Fibroblast of lung (primary cell): ENCODE results near the gene HDAC4. TPM values are rescaled to one million over a fixed set of nuclear protein-coding genes. Genes with fewer than 3 reads are reported as not detected.

ENCODE experiments used
- DNase-seq, 2 donors: peaks; one replicate each; pipeline versions ENCODE4 v3.0.0 to v3.0.0-alpha.2; 2010; ENCODE audit warnings: low read depth in 2 of 2
- H2AFZ ChIP-seq: 2 replicates; pipeline ENCODE4 v1.5.1; 2012; ENCODE audit warnings: low read length, control low read depth, inconsistent platforms
- H3K27ac ChIP-seq: 2 replicates; pipeline ENCODE4 v1.5.1; 2011; ENCODE audit warnings: low read length, control low read depth; ENCODE audit not compliant: insufficient read depth
- H3K27me3 ChIP-seq: 2 replicates; pipeline ENCODE4 v1.5.1; 2011; ENCODE audit warnings: mild to moderate bottlenecking, low read length; ENCODE audit not compliant: control insufficient read depth, insufficient read depth
- H3K36me3 ChIP-seq: 2 replicates; pipeline ENCODE4 v1.5.1; 2011; ENCODE audit warnings: low read length; ENCODE audit not compliant: control insufficient read depth, insufficient read depth
- H3K4me1 ChIP-seq: 2 replicates; pipeline ENCODE4 v1.5.1; 2011; ENCODE audit warnings: low read length; ENCODE audit not compliant: control insufficient read depth, insufficient read depth; ENCODE audit errors: extremely low read depth
- H3K4me2 ChIP-seq: 2 replicates; pipeline ENCODE4 v1.5.1; 2011; ENCODE audit warnings: low read length, control low read depth; ENCODE audit not compliant: insufficient read depth; ENCODE audit errors: extremely low read depth
- H3K4me3 ChIP-seq, 4 experiments: fragments of 200-600 bp in 1 of 4; sonication (generic) in 1 of 4; replicated peaks in 1 of 4; 2 replicates each; pipeline ENCODE4 v1.5.1; 2011 to 2016; ENCODE audit warnings: low read length in 4 of 4, low read depth in 3 of 4, mild to moderate bottlenecking in 3 of 4, control low read depth in 2 of 4, inconsistent platforms in 1 of 4, mixed read lengths in 1 of 4; ENCODE audit not compliant: insufficient read depth in 1 of 4; ENCODE audit errors: control extremely low read depth in 1 of 4
- H3K79me2 ChIP-seq: 2 replicates; pipeline ENCODE4 v1.5.1; 2012; ENCODE audit warnings: mild to moderate bottlenecking, low read length, inconsistent platforms; ENCODE audit not compliant: control insufficient read depth, insufficient read depth
- H3K9ac ChIP-seq: 2 replicates; pipeline ENCODE4 v1.5.1; 2011; ENCODE audit warnings: mild to moderate bottlenecking, low read length, control low read depth; ENCODE audit not compliant: insufficient read depth
- H3K9me3 ChIP-seq: 2 replicates; pipeline ENCODE4 v1.5.1; 2012; ENCODE audit warnings: low read depth, low read length; ENCODE audit not compliant: control insufficient read depth, insufficient read depth
- H4K20me1 ChIP-seq: 2 replicates; pipeline ENCODE4 v1.5.1; 2011; ENCODE audit warnings: low read length; ENCODE audit not compliant: control insufficient read depth, insufficient read depth; ENCODE audit errors: extremely low read depth
- CTCF ChIP-seq, 2 donors: IDR thresholded peaks in 1 of 2; conservative IDR thresholded peaks in 1 of 2; 1 replicate in 1 of 2; 2 replicates in 1 of 2; pipeline ENCODE4 v1.5.1; 2011 to 2012; ENCODE audit warnings: low read length in 2 of 2, control low read depth in 1 of 2, inconsistent platforms in 1 of 2, low read depth in 1 of 2, mild to moderate bottlenecking in 1 of 2
- EZH2 ChIP-seq: IDR thresholded peaks from 2 replicates; pipeline ENCODE4 v1.5.1; 2012; ENCODE audit warnings: low read length, control low read depth, mild to moderate bottlenecking; ENCODE audit errors: missing control alignments
- polyA plus RNA-seq, 2 donors: library from polyadenylated mRNA; depleted of rRNA in 1 of 2; stranded (reverse) in 1 of 2; unstranded in 1 of 2; fragments of >200 nt; gene quantifications; 2 replicates each; pipeline ENCODE4 v1.2.1, GENCODE V29; 2011 to 2012; ENCODE audit warnings: missing spikeins in 1 of 2
- total RNA-seq: library from RNA; depleted of rRNA; stranded (reverse); fragments of >200 nt; gene quantifications from 2 replicates; pipeline ENCODE4 v1.2.1, GENCODE V29; 2014

HDAC4 gene
- total and polyA plus RNA-seq, 2 donors (not counting 1 experiment from before 2014, with no cell fraction given): 7.4 to 19.8 TPM

- no peaks in the 10 kb centered on the region for H3K9me3 ChIP-seq
- no peaks in the 10 kb centered on the region for H3K36me3 ChIP-seq
- H3K27ac ChIP-seq: no peak overlapping the region
- no peaks in the 10 kb centered on the region for H3K27me3 ChIP-seq
- no peak overlapping the region for H3K4me3 ChIP-seq
- H3K9ac ChIP-seq: no peak overlapping the region
- H3K79me2 ChIP-seq: peaks cover 5% of the 10 kb centered on the region
- H3K4me1 ChIP-seq: peaks cover 21% of the 10 kb centered on the region
- peak in 1 of 2 donors; percentile 43 for DNase-seq
- TF ChIP-seq EZH2: no peak
- H3K4me2 ChIP-seq: no peak overlapping the region
- no peaks in the 10 kb centered on the region for H4K20me1 ChIP-seq
- no peak overlapping the region for H2AFZ ChIP-seq
These were observed 128.9 kb downstream of the HDAC4 start for GRCh38 chr2:239271882-239272281.

GRCh38 chr2:239271471-239271870 lies 129.3 kb downstream of the HDAC4 start:
- H4K20me1 ChIP-seq: no peaks in the 10 kb centered on the region
- H3K4me1 ChIP-seq: peaks cover 21% of the 10 kb centered on the region
- no peaks in the 10 kb centered on the region for H3K27me3 ChIP-seq
- no peak overlapping the region for H3K27ac ChIP-seq
- DNase-seq: no peak
- no peak overlapping the region for H3K9ac ChIP-seq
- no peak overlapping the region for H2AFZ ChIP-seq
- H3K36me3 ChIP-seq: no peaks in the 10 kb centered on the region
- H3K4me3 ChIP-seq: no peak overlapping the region
- no peak for TF ChIP-seq EZH2
- TF ChIP-seq CTCF (conservative IDR thresholded peaks at IDR 0.05 in 1 of 2, IDR thresholded peaks at IDR 0.05 in 1 of 2; ENCODE audit: low read depth in 1 of 2, low read length in 2 of 2): no peak
- H3K4me2 ChIP-seq: no peak overlapping the region
- H3K9me3 ChIP-seq: no peaks in the 10 kb centered on the region
- H3K79me2 ChIP-seq: peaks cover 9% of the 10 kb centered on the region

- H3K79me2 ChIP-seq: peaks cover 9% of the 10 kb centered on the region
- DNase-seq: no peak
These were observed 130.9 kb downstream of the HDAC4 start for GRCh38 chr2:239269916-239270315.

More at GRCh38 chr2:239269916-239270315, 130.9 kb downstream of the HDAC4 start:
- TF ChIP-seq EZH2 (no peak), CTCF (conservative IDR thresholded peaks at IDR 0.05 in 1 of 2, IDR thresholded peaks at IDR 0.05 in 1 of 2; ENCODE audit: low read depth in 1 of 2, low read length in 2 of 2) (no peak)
- Histone ChIP-seq H4K20me1 (no peaks in the 10 kb centered on the region), H3K4me1 (peaks cover 17% of the 10 kb centered on the region), H3K4me2 (no peak overlapping the region), H3K4me3 (no peak overlapping the region), H2AFZ (no peak overlapping the region), H3K9ac (no peak overlapping the region), H3K27me3 (no peaks in the 10 kb centered on the region), H3K36me3 (no peaks in the 10 kb centered on the region), H3K27ac (no peak overlapping the region), H3K9me3 (no peaks in the 10 kb centered on the region)
